Embryonic facial prominence (tissue), 1 donor: ENCODE data around the gene TSPAN33.
"Not testable (repeated sequence)": the region's sequence is repeated elsewhere in the genome, so short reads cannot be mapped to it uniquely, and the experiment has no call there.

Experiments
- DNase-seq: peaks from one replicate; pipeline ENCODE4 v3.0.0-alpha.2; 2016; ENCODE audit errors: extremely low spot score

TSPAN33 gene

GRCh38 chr7:129205987-129206785 is 61.7 kb downstream of the TSPAN33 start:
- DNase-seq, result no peak

- no peak for DNase-seq
Observed at GRCh38 chr7:129208667-129209066, 64.2 kb downstream of the TSPAN33 start.

- DNase-seq, result no peak
Observed at GRCh38 chr7:129209067-129209926, 64.8 kb downstream of the TSPAN33 start.

GRCh38 chr7:129210256-129210988 is 65.9 kb downstream of the TSPAN33 start:
- no peak for DNase-seq

- DNase-seq, result no peak
Observed at GRCh38 chr7:129210989-129211312, 66.4 kb downstream of the TSPAN33 start.

GRCh38 chr7:129212126-129212525 is 67.6 kb downstream of the TSPAN33 start:
- DNase-seq, result no peak

- no peak for DNase-seq
Observed at GRCh38 chr7:129212596-129212995, 68.1 kb downstream of the TSPAN33 start.

- no peak for DNase-seq
Observed at GRCh38 chr7:129213828-129214227, 69.3 kb downstream of the TSPAN33 start.

GRCh38 chr7:129215691-129216090 is 71.2 kb downstream of the TSPAN33 start:
- DNase-seq, result not testable (repeated sequence)

GRCh38 chr7:129216101-129216715 is 71.7 kb downstream of the TSPAN33 start:
- DNase-seq, result not testable (repeated sequence)

- not testable (repeated sequence) for DNase-seq
Observed at GRCh38 chr7:129216821-129217416, 72.4 kb downstream of the TSPAN33 start.

- DNase-seq, result peak; percentile 47
Observed at GRCh38 chr7:129218514-129219062, 74.1 kb downstream of the TSPAN33 start.

GRCh38 chr7:129219166-129219565 is 74.7 kb downstream of the TSPAN33 start:
- DNase-seq, result not testable (repeated sequence)
